Measurements from ENCODE around the gene GFPT1.
"Not testable (repeated sequence)": the region's sequence is repeated elsewhere in the genome, so short reads cannot be mapped to it uniquely, and the experiment has no call there.

GFPT1 gene

DNA sequence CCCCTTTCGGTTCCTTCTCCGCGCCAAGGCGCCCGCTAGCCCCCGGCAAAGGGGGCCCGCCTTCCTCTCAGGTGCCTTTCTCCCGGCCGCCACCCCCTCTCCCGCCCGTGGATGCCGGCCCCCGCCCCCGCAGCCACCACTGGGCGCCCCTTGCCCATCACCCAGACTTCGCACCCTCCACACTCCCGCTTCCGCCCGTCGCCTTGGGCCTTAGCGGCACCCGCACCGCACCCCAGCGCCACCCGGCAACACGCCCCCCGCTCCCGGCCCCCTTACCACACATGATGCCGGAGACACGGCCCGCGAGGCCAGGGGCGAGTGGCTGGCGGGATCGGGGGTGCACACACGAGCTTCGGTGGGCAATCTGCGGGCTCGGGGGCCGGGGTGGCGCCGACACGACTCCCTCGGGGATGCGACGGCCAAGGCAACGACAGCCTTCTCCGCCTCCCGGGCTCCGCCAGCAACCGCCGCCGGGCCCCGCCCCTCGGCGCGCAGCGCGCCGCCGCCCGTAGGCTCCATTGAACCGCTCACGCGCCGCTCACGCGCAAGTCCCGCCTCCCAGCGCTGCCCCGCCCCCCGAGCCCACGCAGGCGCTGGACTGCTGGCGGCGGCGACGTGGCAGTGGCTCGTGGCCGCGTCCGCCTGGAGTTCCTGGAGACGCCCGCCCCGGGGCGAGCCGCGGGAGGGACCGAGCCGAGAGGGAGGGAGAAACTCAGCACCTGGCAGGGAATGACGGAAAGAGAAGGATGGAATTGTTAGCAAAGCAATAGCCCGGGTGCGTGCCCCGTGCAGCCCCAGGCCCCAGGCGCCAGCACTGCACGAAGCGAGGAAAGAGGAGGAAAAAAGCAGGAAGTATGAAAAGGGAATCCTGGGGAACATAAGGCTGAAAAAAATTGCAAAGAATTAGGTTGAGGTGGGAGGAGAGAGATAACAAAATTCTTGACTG lies at the start of gene GFPT1:
Gene GFPT1 (minus strand): TSS at position 439 of the 946 bp plus-strand sequence. CDS start 156 bp downstream, at position 283.
- in situ Hi-C loops (cut with HindIII; ENCODE audit: low pct_unique_long_range_greater_than_20kb, low sequenced_read_pairs) = no loop called here
- DNase-seq (ENCODE audit: low read depth in 1 of 2, low spot score in 1 of 2) = peak; percentile 72 to 96
- TF ChIP-seq JUND (IDR thresholded peaks at IDR 0.05; ENCODE audit: low read depth) = no peak

DNA sequence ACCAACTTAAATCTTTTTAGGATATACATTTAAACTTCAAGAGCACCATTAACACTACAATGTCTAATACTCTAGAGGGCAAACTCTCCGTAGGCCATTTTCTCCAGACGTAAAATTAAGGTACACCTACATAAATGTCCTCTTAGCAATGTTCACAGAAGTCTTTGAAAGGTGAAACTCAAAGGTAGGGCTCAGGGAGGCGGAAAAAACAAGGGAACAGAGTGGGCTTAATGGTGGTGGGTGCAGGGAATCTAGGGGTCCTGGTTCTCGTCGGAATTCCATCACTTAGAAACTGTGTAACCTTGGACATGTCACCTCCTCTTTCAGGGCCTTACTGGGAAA lies 49.5 kb upstream of the GFPT1 start:
- in situ Hi-C loops (cut with HindIII; ENCODE audit: low pct_unique_long_range_greater_than_20kb, low sequenced_read_pairs) = no loop called here
- peak in 1 of 2 experiments; percentile 21 for DNase-seq (ENCODE audit: low read depth in 1 of 2, low spot score in 1 of 2)
- no peak for TF ChIP-seq JUND (IDR thresholded peaks at IDR 0.05; ENCODE audit: low read depth)

DNA sequence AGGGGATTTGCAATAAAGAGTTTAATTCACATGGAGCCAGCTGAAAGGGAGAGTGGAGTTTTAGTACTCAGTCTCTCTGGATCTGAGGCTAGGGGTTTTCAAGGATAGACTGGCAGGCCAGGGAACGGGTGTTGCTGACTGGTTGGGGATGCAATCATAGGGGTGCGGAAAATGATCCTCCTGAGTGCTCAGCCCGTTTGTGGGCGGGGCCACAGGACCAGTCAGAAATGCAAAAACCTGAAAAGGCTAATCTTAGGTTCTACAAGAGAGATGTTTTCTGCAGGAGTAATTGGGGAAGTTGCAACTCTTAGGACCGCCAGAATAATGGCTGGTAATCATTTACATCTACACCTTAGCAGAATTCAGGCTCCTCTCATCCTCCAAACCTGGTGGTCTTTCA lies 47.7 kb upstream of the GFPT1 start:
- no peak for DNase-seq (ENCODE audit: low read depth in 1 of 2, low spot score in 1 of 2)
- no peak for TF ChIP-seq JUND (IDR thresholded peaks at IDR 0.05; ENCODE audit: low read depth)
- in situ Hi-C loops (cut with HindIII; ENCODE audit: low pct_unique_long_range_greater_than_20kb, low sequenced_read_pairs) = no loop called here

DNA sequence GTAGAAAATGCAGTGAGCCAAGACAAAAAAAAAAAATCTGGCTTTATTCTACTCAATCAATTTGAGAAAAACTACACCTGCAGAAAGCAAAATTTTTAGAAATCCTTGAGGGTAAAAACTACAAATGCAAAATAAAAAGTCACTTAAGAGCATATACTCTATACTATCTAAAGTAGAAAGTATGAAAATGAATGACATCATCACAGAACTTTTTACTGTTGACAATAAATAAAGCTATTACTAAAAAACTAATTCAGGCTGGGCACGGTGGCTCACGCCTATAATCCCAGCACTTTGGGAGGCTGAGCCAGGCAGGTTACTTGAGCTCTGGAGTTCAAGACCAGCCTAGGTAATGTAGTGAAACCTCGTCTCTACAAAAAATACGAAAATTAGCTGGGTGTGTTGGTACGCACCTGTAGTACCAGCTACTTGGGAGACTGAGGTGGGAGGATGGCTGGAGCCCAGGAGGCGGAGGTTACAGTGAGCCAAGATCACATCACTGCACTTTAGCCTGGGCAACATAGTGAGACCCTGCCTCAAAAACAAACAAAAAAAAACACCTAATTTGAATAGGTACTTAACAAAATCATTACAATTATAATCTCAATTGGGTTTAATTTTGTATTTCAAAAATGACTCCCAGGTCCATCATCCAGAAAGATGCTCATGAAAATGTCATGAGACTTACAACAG lies 42.6 kb upstream of the GFPT1 start:
- no peak for TF ChIP-seq JUND (IDR thresholded peaks at IDR 0.05; ENCODE audit: low read depth)
- in situ Hi-C loops (cut with HindIII; ENCODE audit: low pct_unique_long_range_greater_than_20kb, low sequenced_read_pairs) = no loop called here
- DNase-seq (ENCODE audit: low read depth in 1 of 2, low spot score in 1 of 2) = no peak

DNA sequence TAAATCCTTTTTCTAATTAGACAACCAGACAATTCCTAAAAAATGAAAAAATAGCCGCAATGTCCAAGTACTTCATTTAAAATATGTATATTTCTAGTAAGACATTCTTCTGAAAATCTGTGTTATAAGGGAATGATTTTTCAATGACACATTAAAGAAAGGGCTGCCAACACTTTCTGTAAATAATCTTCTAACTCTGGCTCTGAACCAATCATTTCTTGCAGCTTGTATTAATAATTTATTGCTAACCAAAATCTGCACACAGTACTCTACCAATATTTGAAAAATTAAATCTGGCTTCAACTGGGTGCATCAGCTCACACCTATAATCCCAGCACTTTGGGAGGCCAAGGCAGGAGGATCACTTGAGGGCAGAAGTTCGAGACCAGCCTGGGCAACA lies 42.0 kb upstream of the GFPT1 start:
- in situ Hi-C loops (cut with HindIII; ENCODE audit: low pct_unique_long_range_greater_than_20kb, low sequenced_read_pairs) = no loop called here
- no peak for DNase-seq (ENCODE audit: low read depth in 1 of 2, low spot score in 1 of 2)

DNA sequence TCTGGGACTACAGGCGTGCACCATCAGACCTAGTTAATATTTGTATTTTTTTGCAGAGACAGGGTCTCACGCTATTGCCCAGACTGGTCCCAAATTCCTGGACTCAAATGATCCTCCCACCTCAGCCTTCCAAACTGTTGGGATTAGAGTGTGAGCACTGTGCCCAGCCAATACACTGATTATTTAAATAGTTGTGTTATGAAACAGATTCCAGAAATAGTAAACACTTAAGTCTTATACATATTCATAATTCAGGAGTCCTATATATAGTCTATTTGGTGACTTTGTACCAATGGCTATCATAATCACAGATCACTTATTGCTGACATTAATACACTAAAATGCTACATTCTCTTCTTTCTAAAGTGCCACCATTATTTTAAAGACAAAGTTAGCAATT lies 37.4 kb upstream of the GFPT1 start:
- DNase-seq (ENCODE audit: low read depth in 1 of 2, low spot score in 1 of 2) = no peak
- in situ Hi-C loops (cut with HindIII; ENCODE audit: low pct_unique_long_range_greater_than_20kb, low sequenced_read_pairs) = no loop called here
- TF ChIP-seq JUND (IDR thresholded peaks at IDR 0.05; ENCODE audit: low read depth) = no peak

More for the DNA sequence above, 42.0 kb upstream of the GFPT1 start:
- TF ChIP-seq JUND (IDR thresholded peaks at IDR 0.05; ENCODE audit: low read depth) = no peak

DNA sequence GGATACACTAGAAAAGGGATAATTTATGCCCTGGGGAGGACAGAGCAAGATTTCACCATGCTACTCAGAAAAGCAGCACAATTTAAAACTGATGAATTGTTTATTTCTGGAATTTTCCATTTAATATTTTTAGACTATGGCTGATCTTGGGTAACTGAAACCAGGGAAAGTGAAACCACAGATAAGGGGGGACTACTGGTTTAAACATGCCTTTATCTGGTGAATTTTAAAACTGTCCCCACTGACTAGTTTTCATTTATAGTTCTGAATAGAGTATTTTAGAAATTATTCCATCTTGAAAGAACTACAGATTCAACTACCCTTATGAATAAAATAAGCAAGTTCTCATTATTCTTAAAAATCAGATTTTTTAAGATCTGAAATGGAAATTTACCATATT lies 35.2 kb upstream of the GFPT1 start:
- DNase-seq (ENCODE audit: low read depth in 1 of 2, low spot score in 1 of 2) = no peak
- no peak for TF ChIP-seq JUND (IDR thresholded peaks at IDR 0.05; ENCODE audit: low read depth)
- in situ Hi-C loops (cut with HindIII; ENCODE audit: low pct_unique_long_range_greater_than_20kb, low sequenced_read_pairs) = no loop called here

DNA sequence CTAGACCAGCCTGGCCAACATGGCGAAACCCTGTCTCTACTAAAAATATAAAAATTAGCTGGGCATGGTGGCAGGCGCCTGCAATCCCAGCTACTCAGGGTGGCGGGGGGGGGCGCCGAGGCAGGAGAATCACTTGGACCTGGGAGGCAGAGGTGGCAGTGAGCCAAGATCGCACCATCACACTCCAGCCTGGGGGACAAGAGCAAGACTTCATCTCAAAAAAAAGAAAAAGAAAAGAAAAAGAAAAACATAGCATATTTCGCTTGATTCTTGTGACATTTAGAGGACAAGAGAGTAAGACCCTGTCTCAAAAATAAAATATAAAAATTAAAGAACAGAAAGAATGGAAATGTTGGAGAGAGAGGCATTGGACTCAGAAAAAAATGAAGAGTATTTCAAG lies 32.1 kb upstream of the GFPT1 start:
- in situ Hi-C loops (cut with HindIII; ENCODE audit: low pct_unique_long_range_greater_than_20kb, low sequenced_read_pairs); DNase-seq (ENCODE audit: low read depth in 1 of 2, low spot score in 1 of 2): not testable (repeated sequence)

DNA sequence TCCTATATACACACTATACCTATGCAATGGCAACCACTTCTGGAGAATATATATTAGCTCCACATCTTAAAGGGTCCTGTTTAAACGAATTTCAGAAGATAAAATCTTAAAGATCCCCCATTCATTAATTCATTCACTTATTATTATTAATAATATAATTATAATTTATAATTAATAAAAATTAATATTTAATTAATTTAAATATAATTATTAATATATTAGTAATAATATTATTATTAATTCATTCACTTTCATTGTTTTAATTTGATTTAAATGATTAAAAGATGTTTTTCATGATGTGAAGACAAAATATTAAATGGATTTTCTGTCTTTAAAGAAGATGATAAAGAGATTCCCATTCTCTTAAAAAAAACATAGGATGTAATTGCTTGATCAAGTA lies 29.1 kb upstream of the GFPT1 start:
- in situ Hi-C loops (cut with HindIII; ENCODE audit: low pct_unique_long_range_greater_than_20kb, low sequenced_read_pairs) = no loop called here
- DNase-seq (ENCODE audit: low read depth in 1 of 2, low spot score in 1 of 2) = no peak
- no peak for TF ChIP-seq JUND (IDR thresholded peaks at IDR 0.05; ENCODE audit: low read depth)

DNA sequence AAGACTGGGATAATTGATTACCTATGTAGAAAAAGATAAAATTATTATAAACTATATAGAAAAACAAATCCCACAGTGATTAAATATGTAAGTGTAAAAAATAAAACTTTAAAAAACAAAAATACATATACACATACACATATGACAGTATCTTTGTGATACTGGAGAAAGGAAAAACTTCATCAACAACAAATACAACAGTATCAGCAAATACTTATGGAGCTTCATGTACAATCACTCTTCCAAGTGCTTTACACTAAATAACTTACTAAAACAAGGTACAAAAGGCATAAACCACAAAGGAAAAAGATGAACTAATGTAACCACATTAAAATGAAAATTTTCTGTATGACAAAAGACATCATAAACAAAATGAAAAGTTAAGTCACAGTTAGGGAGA lies 24.1 kb upstream of the GFPT1 start:
- DNase-seq (ENCODE audit: low read depth in 1 of 2, low spot score in 1 of 2) = no peak
- TF ChIP-seq JUND (IDR thresholded peaks at IDR 0.05; ENCODE audit: low read depth) = no peak
- in situ Hi-C loops (cut with HindIII; ENCODE audit: low pct_unique_long_range_greater_than_20kb, low sequenced_read_pairs) = no loop called here

DNA sequence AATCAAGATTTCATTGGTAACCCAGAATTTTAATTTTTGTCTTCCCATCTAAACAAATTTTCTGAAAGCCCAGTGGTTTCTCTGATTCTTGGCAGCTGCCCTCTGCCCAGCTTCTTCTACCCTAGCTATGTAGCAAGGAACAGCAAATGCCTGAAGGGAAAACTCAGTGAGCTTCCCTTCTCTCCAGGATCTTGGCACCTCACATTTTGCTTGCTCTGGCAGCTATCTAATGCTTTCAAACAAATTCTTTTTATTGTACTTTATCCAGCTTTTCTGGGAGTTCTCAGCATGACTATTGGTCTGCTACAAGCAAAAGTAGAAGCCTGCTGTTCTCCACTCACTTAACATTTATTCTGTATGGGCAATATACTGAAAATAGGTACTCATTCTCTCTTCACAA lies 18.3 kb upstream of the GFPT1 start:
- TF ChIP-seq JUND (IDR thresholded peaks at IDR 0.05; ENCODE audit: low read depth) = no peak
- DNase-seq (ENCODE audit: low read depth in 1 of 2, low spot score in 1 of 2) = no peak
- in situ Hi-C loops (cut with HindIII; ENCODE audit: low pct_unique_long_range_greater_than_20kb, low sequenced_read_pairs) = no loop called here

DNA sequence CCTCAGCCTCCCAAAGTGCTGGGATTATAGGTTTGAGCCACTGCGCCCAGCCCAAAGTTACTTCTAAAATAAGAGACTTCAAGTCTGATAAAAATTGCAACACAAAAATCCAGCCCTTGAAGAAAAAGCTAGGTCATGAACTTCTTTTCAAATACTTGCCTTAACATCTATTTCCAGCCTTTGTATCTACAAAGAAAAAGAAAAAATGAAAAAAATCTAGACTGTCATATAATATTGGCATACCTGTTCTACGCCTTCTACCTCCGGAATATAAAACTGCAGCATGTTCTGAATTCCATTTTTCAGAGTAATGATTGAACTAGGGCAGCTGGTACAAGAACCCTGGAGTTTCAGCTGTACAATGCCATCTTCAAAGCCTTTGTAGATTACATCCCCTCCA lies 13.1 kb upstream of the GFPT1 start:
- DNase-seq (ENCODE audit: low read depth in 1 of 2, low spot score in 1 of 2) = no peak
- TF ChIP-seq JUND (IDR thresholded peaks at IDR 0.05; ENCODE audit: low read depth) = no peak
- in situ Hi-C loops (cut with HindIII; ENCODE audit: low pct_unique_long_range_greater_than_20kb, low sequenced_read_pairs) = no loop called here

DNA sequence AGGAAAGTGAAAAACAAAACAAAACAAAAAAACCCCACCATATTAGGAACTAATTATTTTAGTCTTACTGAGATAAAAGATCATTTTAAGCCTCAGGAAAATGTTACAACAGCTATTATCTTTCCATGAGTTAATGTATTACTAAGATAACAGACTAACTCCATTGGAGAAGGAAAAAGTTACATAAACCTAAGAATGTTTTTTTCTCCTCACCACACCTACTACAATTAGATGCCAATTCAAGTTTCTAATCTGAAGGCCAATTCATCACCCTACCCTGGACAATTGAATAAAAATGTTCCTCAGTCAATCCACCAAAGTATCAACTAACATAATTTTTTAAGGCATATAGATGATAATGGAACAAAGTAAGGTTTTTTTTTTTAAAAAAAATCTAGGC lies 10.2 kb upstream of the GFPT1 start:
- TF ChIP-seq JUND (IDR thresholded peaks at IDR 0.05; ENCODE audit: low read depth) = no peak
- in situ Hi-C loops (cut with HindIII; ENCODE audit: low pct_unique_long_range_greater_than_20kb, low sequenced_read_pairs) = no loop called here

More for the DNA sequence above, 10.2 kb upstream of the GFPT1 start:
- DNase-seq (ENCODE audit: low read depth in 1 of 2, low spot score in 1 of 2) = no peak
